ENCODE data around the gene ZBTB7B.

Gene ZBTB7B

GRCh38 chr1:155000726-155001424 lies 1.7 kb upstream of the ZBTB7B start:
- H3K4me3 ChIP-seq (ENCODE audit: low read length) = peak overlapping the region; percentile 74
- no peak for TF ChIP-seq ZNF274 (IDR thresholded peaks at IDR 0.05; ENCODE audit: low read depth, low read length)

- TF ChIP-seq ZNF274 (IDR thresholded peaks at IDR 0.05; ENCODE audit: low read depth, low read length) = no peak
- peak overlapping the region; percentile 74 for H3K4me3 ChIP-seq (ENCODE audit: low read length)
Observed at GRCh38 chr1:155001425-155001674, 1.3 kb upstream of the ZBTB7B start.

- H3K4me3 ChIP-seq (ENCODE audit: low read length) = peak overlapping the region; percentile 74
- TF ChIP-seq ZNF274 (IDR thresholded peaks at IDR 0.05; ENCODE audit: low read depth, low read length) = no peak
Observed at GRCh38 chr1:155001675-155002463, 733 bp upstream of the ZBTB7B start.

GRCh38 chr1:155003227-155003765 lies 694 bp downstream of the ZBTB7B start:
- no peak for TF ChIP-seq ZNF274 (IDR thresholded peaks at IDR 0.05; ENCODE audit: low read depth, low read length)
- peak overlapping the region; percentile 80 for H3K4me3 ChIP-seq (ENCODE audit: low read length)

- TF ChIP-seq ZNF274 (IDR thresholded peaks at IDR 0.05; ENCODE audit: low read depth, low read length) = no peak
- peak overlapping the region; percentile 80 for H3K4me3 ChIP-seq (ENCODE audit: low read length)
Observed at GRCh38 chr1:155003766-155004351, 1.3 kb downstream of the ZBTB7B start.

- no peak for TF ChIP-seq ZNF274 (IDR thresholded peaks at IDR 0.05; ENCODE audit: low read depth, low read length)
- H3K4me3 ChIP-seq (ENCODE audit: low read length) = peak overlapping the region; percentile 80
Observed at GRCh38 chr1:155004352-155005075, 1.9 kb downstream of the ZBTB7B start.

- no peak overlapping the region; the same call in 1 of the 2 replicates for H3K4me3 ChIP-seq (ENCODE audit: low read length)
- TF ChIP-seq ZNF274 (IDR thresholded peaks at IDR 0.05; ENCODE audit: low read depth, low read length) = no peak
Observed at GRCh38 chr1:155005076-155006011, 2.7 kb downstream of the ZBTB7B start.

- TF ChIP-seq ZNF274 (IDR thresholded peaks at IDR 0.05; ENCODE audit: low read depth, low read length) = no peak
- H3K4me3 ChIP-seq (ENCODE audit: low read length) = no peak overlapping the region
Observed at GRCh38 chr1:155006601-155007101, 4.0 kb downstream of the ZBTB7B start.

DNA sequence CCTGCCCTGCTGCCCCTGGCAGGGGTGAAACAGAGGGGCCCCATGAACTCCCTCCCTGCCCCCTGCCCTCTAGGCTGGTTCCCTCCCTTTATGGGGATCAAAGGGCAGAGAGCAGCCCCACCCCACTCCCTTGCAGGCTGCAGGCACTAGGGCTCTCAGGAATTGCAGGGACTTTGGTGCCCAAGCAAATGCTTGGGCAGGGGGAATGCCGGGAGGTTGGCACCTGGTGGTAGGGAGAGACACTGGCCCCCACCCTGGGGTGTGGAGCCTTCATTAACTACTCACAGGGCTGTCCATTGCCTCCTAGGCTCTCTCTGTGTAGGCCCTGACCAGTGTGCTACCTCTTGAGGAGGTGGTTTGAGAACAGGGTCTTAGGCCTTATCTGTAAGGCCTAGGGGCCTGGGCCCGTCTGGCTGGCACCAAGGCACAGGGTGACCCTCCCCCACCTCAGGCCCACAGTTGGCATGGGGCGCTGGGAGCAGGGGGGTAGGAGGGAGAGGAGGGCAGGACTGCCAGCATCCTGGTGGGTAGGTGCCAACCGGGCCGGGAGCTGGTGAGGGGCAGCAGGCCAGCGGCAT lies 4.7 kb downstream of the ZBTB7B start:
- H3K4me3 ChIP-seq (ENCODE audit: low read length) = no peak overlapping the region
- no peak for TF ChIP-seq ZNF274 (IDR thresholded peaks at IDR 0.05; ENCODE audit: low read depth, low read length)

GRCh38 chr1:155008015-155008941 lies 5.7 kb downstream of the ZBTB7B start:
- no peak for TF ChIP-seq ZNF274 (IDR thresholded peaks at IDR 0.05; ENCODE audit: low read depth, low read length)

DNA sequence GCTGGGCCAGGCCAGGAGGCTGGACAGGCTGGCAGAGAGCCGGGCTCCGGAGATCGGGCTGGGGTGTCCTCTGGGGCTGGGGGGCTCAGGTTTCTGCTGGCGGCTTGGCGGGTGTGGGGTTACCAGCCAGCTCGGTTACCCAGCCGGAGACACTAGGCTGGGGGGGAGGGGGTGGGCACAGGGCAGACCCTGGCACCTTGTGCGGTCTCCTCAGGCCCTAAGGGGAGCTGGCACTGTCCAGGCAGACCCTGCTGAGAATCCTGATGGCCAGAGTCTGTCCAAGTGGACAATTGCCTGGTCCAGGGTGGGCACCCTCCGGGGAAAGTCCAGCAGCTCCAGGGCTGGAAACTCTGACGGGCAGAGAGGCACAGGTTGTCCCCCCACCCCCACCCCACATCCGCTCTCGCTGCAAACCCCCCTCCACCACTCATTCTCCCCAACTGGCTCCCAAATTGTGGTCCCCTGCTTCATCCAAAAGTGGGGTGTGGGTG lies 6.7 kb downstream of the ZBTB7B start:
- H3K4me3 ChIP-seq (ENCODE audit: low read length) = no peak overlapping the region
- TF ChIP-seq ZNF274 (IDR thresholded peaks at IDR 0.05; ENCODE audit: low read depth, low read length) = no peak

More at GRCh38 chr1:155008015-155008941, 5.7 kb downstream of the ZBTB7B start:
- H3K4me3 ChIP-seq (ENCODE audit: low read length) = no peak overlapping the region
